WTC11 (cell line): ENCODE measurements around the gene LATS2. TPM values are rescaled to one million over a fixed set of nuclear protein-coding genes. Genes with fewer than 3 reads are reported as not detected.

Experiments
- ATAC-seq: fragments of 200-7000 bp; cut with Tn5 transposase; 2 replicates; pipeline ENCODE4 v1.10.0; 2021; ENCODE audit warnings: mild to moderate bottlenecking, moderate library complexity
- CTCF ChIA-PET: fragments of 300-600 bp; sonication (Branson Sonifier 250); formaldehyde crosslinking; loops from one replicate; lab custom pipeline; 2021; ENCODE audit warnings: antibody characterized with exemption; lab: Charles Lee
- POLR2A ChIA-PET: fragments of 350-600 bp; sonication (Branson Sonifier 250); formaldehyde crosslinking; loops from one replicate; lab custom pipeline; 2021; ENCODE audit warnings: antibody characterized with exemption; lab: Charles Lee
- DNase-seq: peaks from one replicate; pipeline ENCODE4 v3.0.0; 2021; ENCODE audit warnings: low spot score
- H3K27ac Mint-ChIP-seq: 2 replicates; pipeline ENCODE4 v1.8.0; 2021; ENCODE audit warnings: mixed read lengths
- H3K27me3 Mint-ChIP-seq: 2 replicates; pipeline ENCODE4 v1.8.0; 2021; ENCODE audit warnings: low read depth, mild to moderate bottlenecking, moderate library complexity, mixed read lengths
- H3K36me3 Mint-ChIP-seq: 2 replicates; pipeline ENCODE4 v1.8.0; 2021; ENCODE audit warnings: mixed read lengths
- H3K4me1 Mint-ChIP-seq: 2 replicates; pipeline ENCODE4 v1.8.0; 2022; ENCODE audit warnings: mixed read lengths
- H3K4me3 Mint-ChIP-seq: 2 replicates; pipeline ENCODE4 v1.8.0; 2021; ENCODE audit warnings: mild to moderate bottlenecking, moderate library complexity, mixed read lengths
- H3K9me3 Mint-ChIP-seq: 2 replicates; pipeline ENCODE4 v1.8.0; 2021; ENCODE audit warnings: mixed read lengths
- AR ChIP-seq: fragments of 250-450 bp; sonication (Bioruptor Pico); IDR thresholded peaks from 2 replicates; pipeline ENCODE4 v1.9.0; 2021; ENCODE audit warnings: mild to moderate bottlenecking
- CREB1 ChIP-seq: sonication (generic); formaldehyde crosslinking; IDR thresholded peaks from 2 replicates; pipeline ENCODE4 v1.8.0; 2023; ENCODE audit warnings: mild to moderate bottlenecking, missing genetic modification reagents
- ERG ChIP-seq: fragments of 250-450 bp; sonication (Bioruptor Pico); IDR thresholded peaks from 2 replicates; pipeline ENCODE4 v1.8.0; 2021; ENCODE audit warnings: mild to moderate bottlenecking
- GTF2I ChIP-seq: fragments of 250-450 bp; sonication (Bioruptor Pico); conservative IDR thresholded peaks from 2 replicates; pipeline ENCODE4 v1.4.0; 2021; ENCODE audit warnings: mild to moderate bottlenecking
- JUN ChIP-seq: sonication (generic); formaldehyde crosslinking; IDR thresholded peaks from 2 replicates; pipeline ENCODE4 v1.8.0; 2023; ENCODE audit warnings: mild to moderate bottlenecking, missing genetic modification reagents
- NR3C1 ChIP-seq: sonication (generic); formaldehyde crosslinking; conservative IDR thresholded peaks from 2 replicates; pipeline ENCODE4 v1.8.1; 2023; ENCODE audit warnings: low read depth, mild to moderate bottlenecking, missing genetic modification reagents
- RELA ChIP-seq: sonication (generic); formaldehyde crosslinking; IDR thresholded peaks from 2 replicates; pipeline ENCODE4 v1.8.1; 2022; ENCODE audit warnings: missing genetic modification reagents, mild to moderate bottlenecking, borderline replicate concordance
- RORB ChIP-seq: fragments of 250-450 bp; sonication (Bioruptor Pico); IDR thresholded peaks from 2 replicates; pipeline ENCODE4 v1.9.0; 2021; ENCODE audit warnings: mild to moderate bottlenecking
- SMAD4 ChIP-seq: sonication (generic); formaldehyde crosslinking; IDR thresholded peaks from 2 replicates; pipeline ENCODE4 v1.8.0; 2022; ENCODE audit warnings: mild to moderate bottlenecking, missing genetic modification reagents
- STAT6 ChIP-seq: sonication (generic); formaldehyde crosslinking; conservative IDR thresholded peaks from 2 replicates; pipeline ENCODE4 v1.8.1; 2023; ENCODE audit warnings: mild to moderate bottlenecking, low read depth, missing genetic modification reagents, moderate library complexity
- TEAD1 ChIP-seq: sonication (generic); formaldehyde crosslinking; IDR thresholded peaks from 2 replicates; pipeline ENCODE4 v1.8.0; 2022; ENCODE audit warnings: mild to moderate bottlenecking, missing genetic modification reagents
- ZNF232 ChIP-seq: sonication (generic); formaldehyde crosslinking; IDR thresholded peaks from 2 replicates; pipeline ENCODE4 v1.8.0; 2022; ENCODE audit warnings: mild to moderate bottlenecking, missing genetic modification reagents
- ZNF416 ChIP-seq: fragments of 250-450 bp; sonication (Bioruptor Pico); IDR thresholded peaks from 2 replicates; pipeline ENCODE4 v1.9.0; 2021; ENCODE audit warnings: mild to moderate bottlenecking, inconsistent platforms
- ZNF423 ChIP-seq: fragments of 250-450 bp; sonication (Bioruptor Pico); IDR thresholded peaks from 2 replicates; pipeline ENCODE4 v2.1.2; 2022; ENCODE audit warnings: mild to moderate bottlenecking, moderate library complexity
- ZNF671 ChIP-seq: fragments of 250-450 bp; sonication (Bioruptor Pico); IDR thresholded peaks from 2 replicates; pipeline ENCODE4 v1.8.0; 2021; ENCODE audit warnings: mild to moderate bottlenecking
- total RNA-seq: library from RNA; stranded (reverse); gene quantifications from 3 replicates; pipeline ENCODE4 v1.2.3, GENCODE V29; 2021
- TF ChIP-seq, protein P1 (sequence below): sonication (generic); formaldehyde crosslinking; IDR thresholded peaks from 2 replicates; pipeline ENCODE4 v1.8.0; 2022; ENCODE audit warnings: mild to moderate bottlenecking, missing genetic modification reagents
- TF ChIP-seq, protein P2 (sequence below): fragments of 250-450 bp; sonication (Bioruptor Pico); IDR thresholded peaks from 2 replicates; pipeline ENCODE4 v2.1.2; 2022; ENCODE audit warnings: mild to moderate bottlenecking, moderate library complexity
- TF ChIP-seq, protein P3 (sequence below): sonication (generic); formaldehyde crosslinking; IDR thresholded peaks from 2 replicates; pipeline ENCODE4 v1.8.1; 2022; ENCODE audit warnings: missing genetic modification reagents, borderline replicate concordance
- TF ChIP-seq, protein P4 (sequence below): sonication (generic); formaldehyde crosslinking; IDR thresholded peaks from 2 replicates; pipeline ENCODE4 v1.8.1; 2023; ENCODE audit warnings: mild to moderate bottlenecking, missing genetic modification reagents
- TF ChIP-seq, protein P5 (sequence below): sonication (generic); formaldehyde crosslinking; IDR thresholded peaks from 2 replicates; pipeline ENCODE4 v1.8.0; 2023; ENCODE audit warnings: missing genetic modification reagents, mild to moderate bottlenecking, borderline replicate concordance

Gene LATS2
- total RNA-seq, 1 experiment from 2014 or later, result 28.9 TPM

DNA sequence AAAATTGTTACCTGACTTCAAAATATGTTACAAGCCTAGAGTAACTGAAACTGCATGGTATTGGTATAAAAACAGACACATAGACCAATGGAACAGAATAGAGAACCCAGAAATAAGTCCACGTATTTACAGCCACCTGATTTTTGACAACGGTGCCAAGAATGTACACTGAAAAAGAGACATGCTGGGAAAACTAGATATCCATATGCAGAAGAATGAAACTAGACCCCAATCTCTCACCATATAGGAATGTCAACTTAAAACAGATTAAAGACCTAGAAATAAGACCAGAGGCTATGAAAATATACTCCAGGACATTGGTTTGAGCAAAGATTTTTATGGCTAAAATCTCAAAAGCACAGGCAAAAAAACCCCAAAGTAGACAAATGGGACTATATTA is 76.5 kb downstream of the LATS2 start (continued):
- no peak for TF ChIP-seq SMAD4 (CRISPR knock-in tag)
- TF ChIP-seq RELA (CRISPR knock-in tag), result no peak
- no peak for TF ChIP-seq STAT6 (CRISPR knock-in tag)

GRCh38 chr13:20983386-20983785 is 78.0 kb downstream of the LATS2 start:
- no peak for DNase-seq
- no peaks in the 10 kb centered on the region for H3K9me3 Mint-ChIP-seq
- ChIA-PET POLR2A (no interaction called here), CTCF (no interaction called here)
- no peak overlapping the region for H3K4me3 Mint-ChIP-seq
- H3K36me3 Mint-ChIP-seq, result peaks cover 43% of the 10 kb centered on the region
- TF ChIP-seq JUN (CRISPR knock-in tag) (no peak), TEAD1 (CRISPR knock-in tag) (no peak), NR3C1 (no peak), CREB1 (CRISPR knock-in tag) (no peak), ZNF416 (CRISPR knock-in tag) (no peak), RORB (no peak), ERG (CRISPR knock-in tag) (no peak), GTF2I (no peak), ZNF423 (CRISPR knock-in tag) (no peak), ZNF232 (CRISPR knock-in tag) (no peak), AR (no peak), ZNF671 (CRISPR knock-in tag) (no peak)
- TF ChIP-seq, protein P1, sequence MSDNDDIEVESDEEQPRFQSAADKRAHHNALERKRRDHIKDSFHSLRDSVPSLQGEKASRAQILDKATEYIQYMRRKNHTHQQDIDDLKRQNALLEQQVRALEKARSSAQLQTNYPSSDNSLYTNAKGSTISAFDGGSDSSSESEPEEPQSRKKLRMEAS, result no peak
- TF ChIP-seq, protein P2, sequence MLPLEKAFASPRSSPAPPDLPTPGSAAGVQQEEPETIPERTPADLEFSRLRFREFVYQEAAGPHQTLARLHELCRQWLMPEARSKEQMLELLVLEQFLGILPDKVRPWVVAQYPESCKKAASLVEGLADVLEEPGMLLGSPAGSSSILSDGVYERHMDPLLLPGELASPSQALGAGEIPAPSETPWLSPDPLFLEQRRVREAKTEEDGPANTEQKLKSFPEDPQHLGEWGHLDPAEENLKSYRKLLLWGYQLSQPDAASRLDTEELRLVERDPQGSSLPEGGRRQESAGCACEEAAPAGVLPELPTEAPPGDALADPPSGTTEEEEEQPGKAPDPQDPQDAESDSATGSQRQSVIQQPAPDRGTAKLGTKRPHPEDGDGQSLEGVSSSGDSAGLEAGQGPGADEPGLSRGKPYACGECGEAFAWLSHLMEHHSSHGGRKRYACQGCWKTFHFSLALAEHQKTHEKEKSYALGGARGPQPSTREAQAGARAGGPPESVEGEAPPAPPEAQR (CRISPR knock-in tag), result no peak
- TF ChIP-seq, protein P3, sequence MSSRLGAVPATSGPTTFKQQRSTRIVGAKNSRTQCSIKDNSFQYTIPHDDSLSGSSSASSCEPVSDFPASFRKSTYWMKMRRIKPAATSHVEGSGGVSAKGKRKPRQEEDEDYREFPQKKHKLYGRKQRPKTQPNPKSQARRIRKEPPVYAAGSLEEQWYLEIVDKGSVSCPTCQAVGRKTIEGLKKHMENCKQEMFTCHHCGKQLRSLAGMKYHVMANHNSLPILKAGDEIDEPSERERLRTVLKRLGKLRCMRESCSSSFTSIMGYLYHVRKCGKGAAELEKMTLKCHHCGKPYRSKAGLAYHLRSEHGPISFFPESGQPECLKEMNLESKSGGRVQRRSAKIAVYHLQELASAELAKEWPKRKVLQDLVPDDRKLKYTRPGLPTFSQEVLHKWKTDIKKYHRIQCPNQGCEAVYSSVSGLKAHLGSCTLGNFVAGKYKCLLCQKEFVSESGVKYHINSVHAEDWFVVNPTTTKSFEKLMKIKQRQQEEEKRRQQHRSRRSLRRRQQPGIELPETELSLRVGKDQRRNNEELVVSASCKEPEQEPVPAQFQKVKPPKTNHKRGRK (CRISPR knock-in tag), result no peak
- TF ChIP-seq, protein P4, sequence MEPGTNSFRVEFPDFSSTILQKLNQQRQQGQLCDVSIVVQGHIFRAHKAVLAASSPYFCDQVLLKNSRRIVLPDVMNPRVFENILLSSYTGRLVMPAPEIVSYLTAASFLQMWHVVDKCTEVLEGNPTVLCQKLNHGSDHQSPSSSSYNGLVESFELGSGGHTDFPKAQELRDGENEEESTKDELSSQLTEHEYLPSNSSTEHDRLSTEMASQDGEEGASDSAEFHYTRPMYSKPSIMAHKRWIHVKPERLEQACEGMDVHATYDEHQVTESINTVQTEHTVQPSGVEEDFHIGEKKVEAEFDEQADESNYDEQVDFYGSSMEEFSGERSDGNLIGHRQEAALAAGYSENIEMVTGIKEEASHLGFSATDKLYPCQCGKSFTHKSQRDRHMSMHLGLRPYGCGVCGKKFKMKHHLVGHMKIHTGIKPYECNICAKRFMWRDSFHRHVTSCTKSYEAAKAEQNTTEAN (CRISPR knock-in tag), result no peak
- TF ChIP-seq, protein P5, sequence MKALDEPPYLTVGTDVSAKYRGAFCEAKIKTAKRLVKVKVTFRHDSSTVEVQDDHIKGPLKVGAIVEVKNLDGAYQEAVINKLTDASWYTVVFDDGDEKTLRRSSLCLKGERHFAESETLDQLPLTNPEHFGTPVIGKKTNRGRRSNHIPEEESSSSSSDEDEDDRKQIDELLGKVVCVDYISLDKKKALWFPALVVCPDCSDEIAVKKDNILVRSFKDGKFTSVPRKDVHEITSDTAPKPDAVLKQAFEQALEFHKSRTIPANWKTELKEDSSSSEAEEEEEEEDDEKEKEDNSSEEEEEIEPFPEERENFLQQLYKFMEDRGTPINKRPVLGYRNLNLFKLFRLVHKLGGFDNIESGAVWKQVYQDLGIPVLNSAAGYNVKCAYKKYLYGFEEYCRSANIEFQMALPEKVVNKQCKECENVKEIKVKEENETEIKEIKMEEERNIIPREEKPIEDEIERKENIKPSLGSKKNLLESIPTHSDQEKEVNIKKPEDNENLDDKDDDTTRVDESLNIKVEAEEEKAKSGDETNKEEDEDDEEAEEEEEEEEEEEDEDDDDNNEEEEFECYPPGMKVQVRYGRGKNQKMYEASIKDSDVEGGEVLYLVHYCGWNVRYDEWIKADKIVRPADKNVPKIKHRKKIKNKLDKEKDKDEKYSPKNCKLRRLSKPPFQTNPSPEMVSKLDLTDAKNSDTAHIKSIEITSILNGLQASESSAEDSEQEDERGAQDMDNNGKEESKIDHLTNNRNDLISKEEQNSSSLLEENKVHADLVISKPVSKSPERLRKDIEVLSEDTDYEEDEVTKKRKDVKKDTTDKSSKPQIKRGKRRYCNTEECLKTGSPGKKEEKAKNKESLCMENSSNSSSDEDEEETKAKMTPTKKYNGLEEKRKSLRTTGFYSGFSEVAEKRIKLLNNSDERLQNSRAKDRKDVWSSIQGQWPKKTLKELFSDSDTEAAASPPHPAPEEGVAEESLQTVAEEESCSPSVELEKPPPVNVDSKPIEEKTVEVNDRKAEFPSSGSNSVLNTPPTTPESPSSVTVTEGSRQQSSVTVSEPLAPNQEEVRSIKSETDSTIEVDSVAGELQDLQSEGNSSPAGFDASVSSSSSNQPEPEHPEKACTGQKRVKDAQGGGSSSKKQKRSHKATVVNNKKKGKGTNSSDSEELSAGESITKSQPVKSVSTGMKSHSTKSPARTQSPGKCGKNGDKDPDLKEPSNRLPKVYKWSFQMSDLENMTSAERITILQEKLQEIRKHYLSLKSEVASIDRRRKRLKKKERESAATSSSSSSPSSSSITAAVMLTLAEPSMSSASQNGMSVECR (CRISPR knock-in tag), result no peak
- no peak for ATAC-seq
- H3K27ac Mint-ChIP-seq, result no peak overlapping the region
- H3K27me3 Mint-ChIP-seq, result no peaks in the 10 kb centered on the region
- H3K4me1 Mint-ChIP-seq, result no peaks in the 10 kb centered on the region
